ENCODE measurements around the gene PGAP3. TPM values are rescaled to one million over a fixed set of nuclear protein-coding genes. Genes with fewer than 3 reads are reported as not detected.

Gene PGAP3
- total RNA-seq, 1 donor from 2014 or later = 21.7 TPM

GRCh38 chr17:39625198-39625785 is 62.6 kb downstream of the PGAP3 start:
- peaks cover 5% of the 10 kb centered on the region for H3K4me1 Mint-ChIP-seq

GRCh38 chr17:39624313-39624712 is 63.5 kb downstream of the PGAP3 start:
- Mint-ChIP-seq H3K9me3 (no peaks in the 10 kb centered on the region), H3K4me1 (peaks cover 5% of the 10 kb centered on the region), H3K27me3 (ENCODE audit: low read depth) (peaks cover 90% of the 10 kb centered on the region), H3K36me3 (ENCODE audit: low read depth) (no peaks in the 10 kb centered on the region), H3K4me3 (no peak overlapping the region), H3K27ac (ENCODE audit: unreplicated experiment) (no peak overlapping the region)
- DNase-seq (ENCODE audit: low read depth, low spot score) = no peak
- TF ChIP-seq CTCF (conservative IDR thresholded peaks at IDR 0.05) = no peak

More at GRCh38 chr17:39625198-39625785, 62.6 kb downstream of the PGAP3 start:
- H3K27ac Mint-ChIP-seq (ENCODE audit: unreplicated experiment) = no peak overlapping the region
- H3K9me3 Mint-ChIP-seq = no peaks in the 10 kb centered on the region
- H3K36me3 Mint-ChIP-seq (ENCODE audit: low read depth) = no peaks in the 10 kb centered on the region
- TF ChIP-seq CTCF (conservative IDR thresholded peaks at IDR 0.05) = no peak
- H3K27me3 Mint-ChIP-seq (ENCODE audit: low read depth) = peaks cover 90% of the 10 kb centered on the region
- DNase-seq (ENCODE audit: low read depth, low spot score) = no peak
- no peak overlapping the region for H3K4me3 Mint-ChIP-seq

- Mint-ChIP-seq H3K4me3 (peak overlapping the region; percentile 56), H3K9me3 (no peaks in the 10 kb centered on the region), H3K4me1 (peaks cover 6% of the 10 kb centered on the region), H3K27ac (ENCODE audit: unreplicated experiment) (no peak overlapping the region), H3K27me3 (ENCODE audit: low read depth) (peaks cover 90% of the 10 kb centered on the region), H3K36me3 (ENCODE audit: low read depth) (no peaks in the 10 kb centered on the region)
- peak; percentile 86 for TF ChIP-seq CTCF (conservative IDR thresholded peaks at IDR 0.05)
- DNase-seq (ENCODE audit: low read depth, low spot score) = peak; percentile 94
These were observed 64.4 kb downstream of the PGAP3 start for GRCh38 chr17:39623356-39623950.

GRCh38 chr17:39622380-39623006 is 65.4 kb downstream of the PGAP3 start:
- H3K4me3 Mint-ChIP-seq = peak overlapping the region; percentile 48

More at GRCh38 chr17:39622380-39623006, 65.4 kb downstream of the PGAP3 start:
- no peaks in the 10 kb centered on the region for H3K9me3 Mint-ChIP-seq
- peaks cover 10% of the 10 kb centered on the region for H3K4me1 Mint-ChIP-seq
- H3K27me3 Mint-ChIP-seq (ENCODE audit: low read depth) = peaks cover 86% of the 10 kb centered on the region
- H3K27ac Mint-ChIP-seq (ENCODE audit: unreplicated experiment) = no peak overlapping the region
- no peaks in the 10 kb centered on the region for H3K36me3 Mint-ChIP-seq (ENCODE audit: low read depth)
- no peak for DNase-seq (ENCODE audit: low read depth, low spot score)
- no peak for TF ChIP-seq CTCF (conservative IDR thresholded peaks at IDR 0.05)
